Stimulated activated CD8-positive, alpha-beta memory T cell treated with anti-CD3 and anti-CD28 coated beads, Interleukin-4, amount 100 ng/mL, for 1 hour (primary cell): ENCODE measurements around the gene SORCS2.

Experiments used
- DNase-seq, 2 donors: peaks; one replicate each; pipeline ENCODE4 v3.0.0-alpha.2; 2020; ENCODE audit warnings: low read depth in 2 of 2, low spot score in 1 of 2

The SORCS2 gene

GRCh38 chr4:7389101-7389701 lies 196.9 kb downstream of the SORCS2 start:
- no peak for DNase-seq

- DNase-seq = no peak
Measured at GRCh38 chr4:7389719-7390118, 197.4 kb downstream of the SORCS2 start.

GRCh38 chr4:7390336-7390735 lies 198.0 kb downstream of the SORCS2 start:
- DNase-seq = no peak

- DNase-seq = no peak
Measured at GRCh38 chr4:7390906-7391636, 198.7 kb downstream of the SORCS2 start.

- DNase-seq = no peak
Measured at GRCh38 chr4:7391637-7392437, 199.5 kb downstream of the SORCS2 start.

GRCh38 chr4:7392438-7393421 lies 200.4 kb downstream of the SORCS2 start:
- no peak for DNase-seq

GRCh38 chr4:7393601-7394575 lies 201.6 kb downstream of the SORCS2 start:
- DNase-seq = no peak

GRCh38 chr4:7394681-7395451 lies 202.5 kb downstream of the SORCS2 start:
- no peak for DNase-seq

GRCh38 chr4:7395645-7396044 lies 203.3 kb downstream of the SORCS2 start:
- DNase-seq = no peak

GRCh38 chr4:7396186-7396910 lies 204.0 kb downstream of the SORCS2 start:
- no peak for DNase-seq

GRCh38 chr4:7397206-7398103 lies 205.1 kb downstream of the SORCS2 start:
- no peak for DNase-seq

GRCh38 chr4:7398104-7398423 lies 205.7 kb downstream of the SORCS2 start:
- no peak for DNase-seq

- DNase-seq = no peak
Measured at GRCh38 chr4:7398788-7399439, 206.6 kb downstream of the SORCS2 start.

GRCh38 chr4:7399440-7400234 lies 207.3 kb downstream of the SORCS2 start:
- DNase-seq = no peak

- no peak for DNase-seq
Measured at GRCh38 chr4:7400671-7401298, 208.4 kb downstream of the SORCS2 start.

- no peak for DNase-seq
Measured at GRCh38 chr4:7402526-7402925, 210.2 kb downstream of the SORCS2 start.
